ENCODE data around the gene SLC49A4.
"Not testable (repeated sequence)": the region's sequence is repeated elsewhere in the genome, so short reads cannot be mapped to it uniquely, and the experiment has no call there.

The SLC49A4 gene

GRCh38 chr3:122794779-122795673, at the start of gene SLC49A4:
Gene SLC49A4 (plus strand): TSS chr3:122795069. CDS start chr3:122795193, 124 bp downstream.
- peak; percentile 90 for DNase-seq

- no peak for DNase-seq
Measured at GRCh38 chr3:122745369-122746021, 49.4 kb upstream of the SLC49A4 start.

GRCh38 chr3:122747295-122747694, 47.6 kb upstream of the SLC49A4 start:
- DNase-seq, result not testable (repeated sequence)

GRCh38 chr3:122748347-122748746, 46.5 kb upstream of the SLC49A4 start:
- no peak for DNase-seq

- peak; percentile 56 for DNase-seq
Measured at GRCh38 chr3:122754929-122755328, 39.9 kb upstream of the SLC49A4 start.

- no peak for DNase-seq
Measured at GRCh38 chr3:122755491-122755890, 39.4 kb upstream of the SLC49A4 start.

- DNase-seq, result no peak
Measured at GRCh38 chr3:122758877-122759560, 35.9 kb upstream of the SLC49A4 start.

- no peak for DNase-seq
Measured at GRCh38 chr3:122760453-122761271, 34.2 kb upstream of the SLC49A4 start.

GRCh38 chr3:122766430-122766829, 28.4 kb upstream of the SLC49A4 start:
- DNase-seq, result no peak

GRCh38 chr3:122767540-122768372, 27.1 kb upstream of the SLC49A4 start:
- no peak for DNase-seq

GRCh38 chr3:122770521-122771202, 24.2 kb upstream of the SLC49A4 start:
- DNase-seq, result no peak

GRCh38 chr3:122772827-122773226, 22.0 kb upstream of the SLC49A4 start:
- DNase-seq, result no peak

GRCh38 chr3:122773944-122774509, 20.8 kb upstream of the SLC49A4 start:
- no peak for DNase-seq

- DNase-seq, result no peak
Measured at GRCh38 chr3:122774564-122774963, 20.3 kb upstream of the SLC49A4 start.

GRCh38 chr3:122776675-122777468, 18.0 kb upstream of the SLC49A4 start:
- DNase-seq, result no peak

GRCh38 chr3:122777563-122777962, 17.3 kb upstream of the SLC49A4 start:
- no peak for DNase-seq

- no peak for DNase-seq
Measured at GRCh38 chr3:122782804-122783203, 12.1 kb upstream of the SLC49A4 start.

- no peak for DNase-seq
Measured at GRCh38 chr3:122784436-122784835, 10.4 kb upstream of the SLC49A4 start.

GRCh38 chr3:122785231-122785630, 9.6 kb upstream of the SLC49A4 start:
- DNase-seq, result no peak

GRCh38 chr3:122786066-122786465, 8.8 kb upstream of the SLC49A4 start:
- DNase-seq, result no peak
